GM18951 (cell line): ENCODE results near the gene DPP4.

Experiments used
- POLR2A ChIP-seq: IDR thresholded peaks from 4 replicates; pipeline ENCODE4 v1.6.1; 2011; ENCODE audit warnings: mild to moderate bottlenecking; ENCODE audit not compliant: insufficient read length, insufficient read depth; ENCODE audit errors: extremely low read depth
- in situ Hi-C: fragments of 300-500 bp; cut with MboI; formaldehyde crosslinking; loops from one replicate; pipeline ENCODE4 v1.12.0; 2022; ENCODE audit warnings: low sequenced_read_pairs, mixed read lengths, inconsistent platforms; ENCODE audit not compliant: unreplicated experiment

DPP4 gene

GRCh38 chr2:162099836-162100235 lies 25.8 kb upstream of the DPP4 start:
- TF ChIP-seq POLR2A = no peak
- in situ Hi-C loops = no loop called here

- in situ Hi-C loops = no loop called here
- TF ChIP-seq POLR2A = no peak
These were observed 18.9 kb upstream of the DPP4 start for GRCh38 chr2:162092658-162093556.

GRCh38 chr2:162092008-162092390 lies 18.0 kb upstream of the DPP4 start:
- in situ Hi-C loops = no loop called here
- no peak for TF ChIP-seq POLR2A

GRCh38 chr2:162091325-162092007 lies 17.5 kb upstream of the DPP4 start:
- in situ Hi-C loops = no loop called here
- TF ChIP-seq POLR2A = no peak

GRCh38 chr2:162090109-162090508 lies 16.1 kb upstream of the DPP4 start:
- in situ Hi-C loops = no loop called here
- no peak for TF ChIP-seq POLR2A

GRCh38 chr2:162086904-162087303 lies 12.9 kb upstream of the DPP4 start:
- TF ChIP-seq POLR2A = no peak
- in situ Hi-C loops = no loop called here

GRCh38 chr2:162085090-162085891 lies 11.3 kb upstream of the DPP4 start:
- in situ Hi-C loops = no loop called here
- no peak for TF ChIP-seq POLR2A

- no peak for TF ChIP-seq POLR2A
- in situ Hi-C loops = no loop called here
These were observed 10.5 kb upstream of the DPP4 start for GRCh38 chr2:162084536-162084935.

- no peak for TF ChIP-seq POLR2A
- in situ Hi-C loops = no loop called here
These were observed 8.7 kb upstream of the DPP4 start for GRCh38 chr2:162082681-162083080.

- TF ChIP-seq POLR2A = no peak
- in situ Hi-C loops = no loop called here
These were observed 8.0 kb upstream of the DPP4 start for GRCh38 chr2:162082036-162082435.

- in situ Hi-C loops = no loop called here
- TF ChIP-seq POLR2A = no peak
These were observed 5.5 kb upstream of the DPP4 start for GRCh38 chr2:162079514-162079913.

GRCh38 chr2:162075689-162076132 lies 1.7 kb upstream of the DPP4 start:
- TF ChIP-seq POLR2A = no peak
- in situ Hi-C loops = no loop called here
